ENCODE results near the gene MAPKAP1. TPM values are rescaled to one million over a fixed set of nuclear protein-coding genes. Genes with fewer than 3 reads are reported as not detected.
A peak's percentile ranks its signal among the peaks of the same experiment; 100 is the strongest.

Gene MAPKAP1
- total and polyA plus RNA-seq, 4 donors, result 44.5 to 64.0 (median 62.6) TPM

DNA sequence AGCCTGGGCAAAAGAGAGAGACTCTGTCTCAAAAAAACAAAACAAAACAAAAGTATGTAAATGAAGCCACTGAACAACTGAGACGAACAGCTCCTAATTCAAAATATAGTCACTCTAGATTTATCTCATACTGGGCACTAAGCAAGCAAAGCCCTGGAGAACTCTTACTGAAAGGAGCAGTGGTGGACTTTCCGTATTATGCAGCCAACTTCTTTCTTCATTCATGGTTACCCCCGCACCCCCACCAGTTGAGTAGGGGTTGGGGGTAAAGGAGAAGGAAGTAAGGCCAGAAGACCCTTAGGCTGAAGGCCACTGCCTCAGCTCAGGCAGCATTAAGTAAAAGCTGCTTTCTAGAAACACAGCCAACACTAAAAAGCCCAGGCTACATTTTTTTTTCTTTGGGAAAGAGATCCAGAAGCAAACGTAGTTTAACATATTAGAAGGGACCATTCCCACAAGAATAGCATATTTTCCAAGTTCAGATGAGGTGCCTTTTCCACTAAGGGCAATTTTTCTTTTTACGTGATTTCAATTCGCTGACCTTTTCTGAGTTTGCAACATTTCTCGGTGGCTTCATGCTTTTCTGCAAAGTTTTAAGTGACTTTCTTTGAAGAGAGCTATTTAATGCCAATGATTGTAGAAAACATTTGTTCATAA is 55.3 kb downstream of the MAPKAP1 start:
- Histone ChIP-seq H3K4me1 (ENCODE audit: control insufficient read depth, insufficient read depth, low read length) (peaks cover 5% of the 10 kb centered on the region), H3K27me3 (ENCODE audit: control insufficient read depth, insufficient read depth, low read length) (no peaks in the 10 kb centered on the region), H3K27ac (ENCODE audit: low read depth, low read length) (no peak overlapping the region), H3K9me3 (ENCODE audit: control insufficient read depth, insufficient read depth, low read length) (no peaks in the 10 kb centered on the region), H3K4me3 (ENCODE audit: low read depth, low read length) (no peak overlapping the region), H3K36me3 (ENCODE audit: control insufficient read depth, insufficient read depth, low read length) (no peaks in the 10 kb centered on the region)
- no CpG with 5 or more reads among the region's 7 CpGs for WGBS (ENCODE audit: insufficient coverage)
- DNase-seq (ENCODE audit: low read depth in 4 of 6, low spot score in 6 of 6), result no peak

DNA sequence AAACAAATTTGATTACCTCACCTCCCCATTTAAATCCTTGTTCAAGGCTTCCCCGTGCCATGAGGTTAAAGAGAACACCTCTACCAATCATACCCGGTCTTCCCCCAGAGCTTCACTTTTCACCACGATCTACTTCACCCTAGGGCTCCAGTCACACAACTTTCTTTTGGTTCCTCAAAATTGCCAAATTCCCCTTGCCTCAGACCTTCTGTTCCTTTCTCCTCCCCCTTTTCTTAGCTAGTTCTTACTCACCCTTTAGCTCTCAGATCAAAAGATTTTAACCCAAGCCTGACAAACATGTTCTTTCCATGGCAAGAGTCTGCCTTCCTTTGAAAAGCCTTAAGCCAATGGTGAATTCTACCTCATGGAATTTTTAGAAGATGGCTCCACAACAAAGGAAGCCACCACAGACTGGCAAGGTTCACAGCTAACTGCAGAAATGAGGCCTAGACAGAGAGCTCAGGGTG is 56.7 kb downstream of the MAPKAP1 start:
- DNase-seq (ENCODE audit: low read depth in 4 of 6, low spot score in 6 of 6), result no peak
- Histone ChIP-seq H3K36me3 (ENCODE audit: control insufficient read depth, insufficient read depth, low read length) (no peaks in the 10 kb centered on the region), H3K27ac (ENCODE audit: low read depth, low read length) (no peak overlapping the region), H3K4me3 (ENCODE audit: low read depth, low read length) (no peak overlapping the region), H3K9me3 (ENCODE audit: control insufficient read depth, insufficient read depth, low read length) (no peaks in the 10 kb centered on the region), H3K27me3 (ENCODE audit: control insufficient read depth, insufficient read depth, low read length) (no peaks in the 10 kb centered on the region), H3K4me1 (ENCODE audit: control insufficient read depth, insufficient read depth, low read length) (peaks cover 5% of the 10 kb centered on the region)
- 70% methylated on average over 3 of the region's 3 CpGs for WGBS (ENCODE audit: insufficient coverage)

DNA sequence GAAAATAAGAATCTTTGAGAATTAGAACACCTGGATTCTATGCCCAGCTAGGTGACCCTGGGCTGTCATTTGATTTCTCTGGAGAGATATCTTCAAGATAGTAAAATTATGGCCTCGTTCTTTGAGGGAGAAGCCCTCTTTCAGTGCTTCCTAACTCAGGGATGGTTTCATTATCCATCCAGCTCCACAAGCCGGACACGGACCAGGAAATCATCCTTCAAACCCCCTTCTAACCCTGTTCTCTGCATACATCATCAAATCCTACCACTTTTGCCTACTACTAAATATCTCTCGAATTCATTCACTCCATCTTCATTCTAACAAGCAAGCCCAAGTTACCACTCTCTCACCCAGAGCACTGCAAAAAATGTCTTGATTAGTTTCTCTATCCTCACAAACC is 57.2 kb downstream of the MAPKAP1 start:
- 90% methylated on average over 4 of the region's 4 CpGs for WGBS (ENCODE audit: insufficient coverage)
- no peak overlapping the region for H3K27ac ChIP-seq (ENCODE audit: low read depth, low read length)
- H3K36me3 ChIP-seq (ENCODE audit: control insufficient read depth, insufficient read depth, low read length), result no peaks in the 10 kb centered on the region
- no peaks in the 10 kb centered on the region for H3K27me3 ChIP-seq (ENCODE audit: control insufficient read depth, insufficient read depth, low read length)
- H3K4me3 ChIP-seq (ENCODE audit: low read depth, low read length), result no peak overlapping the region
- no peaks in the 10 kb centered on the region for H3K9me3 ChIP-seq (ENCODE audit: control insufficient read depth, insufficient read depth, low read length)
- peaks cover 5% of the 10 kb centered on the region for H3K4me1 ChIP-seq (ENCODE audit: control insufficient read depth, insufficient read depth, low read length)
- no peak for DNase-seq (ENCODE audit: low read depth in 4 of 6, low spot score in 6 of 6)

DNA sequence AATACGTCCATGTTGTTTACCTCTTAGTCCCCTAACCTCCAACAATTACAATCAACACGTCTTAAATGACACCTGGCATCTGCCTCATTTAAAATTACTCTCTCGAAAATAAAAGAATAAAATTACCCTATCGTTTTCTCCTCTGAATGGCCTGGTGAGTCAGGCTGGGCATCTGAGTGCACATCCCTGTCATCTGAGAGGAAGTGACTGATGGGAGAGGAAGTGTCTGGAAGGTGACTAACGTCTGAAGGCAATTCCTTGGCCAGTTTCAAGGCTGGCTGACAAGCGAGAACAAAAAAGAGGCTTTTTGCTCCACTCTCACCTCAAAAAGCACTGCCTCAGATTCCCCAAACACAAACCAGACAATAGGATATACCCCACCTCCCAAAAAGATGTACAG is 57.7 kb downstream of the MAPKAP1 start:
- Histone ChIP-seq H3K36me3 (ENCODE audit: control insufficient read depth, insufficient read depth, low read length) (no peaks in the 10 kb centered on the region), H3K27ac (ENCODE audit: low read depth, low read length) (no peak overlapping the region), H3K9me3 (ENCODE audit: control insufficient read depth, insufficient read depth, low read length) (no peaks in the 10 kb centered on the region), H3K4me3 (ENCODE audit: low read depth, low read length) (no peak overlapping the region), H3K27me3 (ENCODE audit: control insufficient read depth, insufficient read depth, low read length) (no peaks in the 10 kb centered on the region), H3K4me1 (ENCODE audit: control insufficient read depth, insufficient read depth, low read length) (peaks cover 5% of the 10 kb centered on the region)
- DNase-seq (ENCODE audit: low read depth in 4 of 6, low spot score in 6 of 6), result no peak
- WGBS (ENCODE audit: insufficient coverage), result 100% methylated on average over 1 of the region's 6 CpGs

DNA sequence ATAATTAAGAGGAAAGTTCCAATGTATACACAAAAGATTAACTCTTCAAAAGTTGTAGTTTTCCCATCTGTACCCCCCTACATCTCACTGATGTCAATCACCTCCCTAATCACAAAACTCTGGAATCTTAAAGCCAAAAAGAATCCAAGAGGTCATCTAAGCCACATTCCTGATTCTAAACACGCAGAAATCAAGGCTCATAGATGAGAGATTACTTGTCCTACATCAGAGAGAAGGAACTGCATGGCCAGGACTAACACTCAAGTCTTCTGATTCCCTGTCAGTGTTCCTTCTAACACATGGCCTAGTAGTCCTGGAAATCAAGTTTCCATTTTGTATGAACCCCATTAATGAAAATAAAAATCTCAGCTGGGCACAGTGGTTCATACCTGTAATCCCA is 58.7 kb downstream of the MAPKAP1 start:
- Histone ChIP-seq H3K27me3 (ENCODE audit: control insufficient read depth, insufficient read depth, low read length) (no peaks in the 10 kb centered on the region), H3K4me1 (ENCODE audit: control insufficient read depth, insufficient read depth, low read length) (peaks cover 5% of the 10 kb centered on the region), H3K9me3 (ENCODE audit: control insufficient read depth, insufficient read depth, low read length) (no peaks in the 10 kb centered on the region), H3K27ac (ENCODE audit: low read depth, low read length) (no peak overlapping the region), H3K36me3 (ENCODE audit: control insufficient read depth, insufficient read depth, low read length) (no peaks in the 10 kb centered on the region), H3K4me3 (ENCODE audit: low read depth, low read length) (no peak overlapping the region)
- WGBS (ENCODE audit: insufficient coverage), result 86% methylated on average over 1 of the region's 1 CpG
- no peak for DNase-seq (ENCODE audit: low read depth in 4 of 6, low spot score in 6 of 6)

DNA sequence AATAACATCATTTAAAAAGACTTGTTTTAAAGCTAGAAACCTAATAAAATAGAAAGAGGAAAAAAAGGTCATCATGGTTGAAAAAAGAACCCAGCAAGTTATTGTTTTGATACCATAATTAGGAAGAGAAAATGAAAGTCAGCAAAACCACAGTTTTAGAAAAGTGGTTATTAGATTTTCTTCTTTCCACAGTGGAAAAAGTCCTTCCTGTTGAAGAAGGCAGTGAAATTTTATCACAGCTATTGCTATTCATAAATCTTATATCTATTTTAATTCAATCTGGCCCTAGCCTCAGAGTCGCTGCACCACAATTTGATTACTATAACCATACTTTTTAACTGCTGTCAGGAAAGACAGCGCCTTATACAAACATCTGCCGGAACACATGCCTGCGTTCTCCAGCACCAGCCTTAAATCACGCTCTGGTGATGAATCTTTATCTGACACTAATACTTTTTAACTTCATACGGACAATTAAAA is 60.3 kb downstream of the MAPKAP1 start:
- no peak overlapping the region for H3K27ac ChIP-seq (ENCODE audit: low read depth, low read length)
- H3K4me1 ChIP-seq (ENCODE audit: control insufficient read depth, insufficient read depth, low read length), result peaks cover 5% of the 10 kb centered on the region
- H3K27me3 ChIP-seq (ENCODE audit: control insufficient read depth, insufficient read depth, low read length), result no peaks in the 10 kb centered on the region
- WGBS (ENCODE audit: insufficient coverage), result 72% methylated on average over 2 of the region's 6 CpGs
- DNase-seq (ENCODE audit: low read depth in 4 of 6, low spot score in 6 of 6), result peak in 1 of 6 donors; percentile 53
- H3K4me3 ChIP-seq (ENCODE audit: low read depth, low read length), result no peak overlapping the region
- H3K36me3 ChIP-seq (ENCODE audit: control insufficient read depth, insufficient read depth, low read length), result no peaks in the 10 kb centered on the region
- no peaks in the 10 kb centered on the region for H3K9me3 ChIP-seq (ENCODE audit: control insufficient read depth, insufficient read depth, low read length)

DNA sequence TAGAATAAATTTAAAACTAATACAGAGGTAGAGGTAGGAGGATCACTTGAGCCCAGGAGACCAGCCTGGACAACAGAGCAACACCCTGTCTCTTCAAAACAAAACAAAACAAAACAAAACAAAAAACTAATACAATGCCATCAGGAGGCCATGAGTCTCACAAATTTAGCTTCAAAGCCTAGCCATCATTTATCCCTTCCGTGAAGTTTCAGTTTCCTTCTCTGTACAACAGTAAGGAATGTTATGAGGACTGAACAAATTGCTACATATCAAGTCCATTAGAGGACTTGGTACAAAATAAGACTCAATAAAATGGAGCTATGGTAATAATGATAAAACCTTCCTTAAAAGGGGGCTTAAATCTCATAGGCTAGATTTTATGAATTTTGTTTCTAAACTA is 60.8 kb downstream of the MAPKAP1 start:
- peaks cover 3% of the 10 kb centered on the region for H3K4me1 ChIP-seq (ENCODE audit: control insufficient read depth, insufficient read depth, low read length)
- no peak overlapping the region for H3K4me3 ChIP-seq (ENCODE audit: low read depth, low read length)
- no CpG with 5 or more reads among the region's 1 CpG for WGBS (ENCODE audit: insufficient coverage)
- H3K27ac ChIP-seq (ENCODE audit: low read depth, low read length), result no peak overlapping the region
- H3K27me3 ChIP-seq (ENCODE audit: control insufficient read depth, insufficient read depth, low read length), result no peaks in the 10 kb centered on the region
- no peaks in the 10 kb centered on the region for H3K36me3 ChIP-seq (ENCODE audit: control insufficient read depth, insufficient read depth, low read length)
- no peaks in the 10 kb centered on the region for H3K9me3 ChIP-seq (ENCODE audit: control insufficient read depth, insufficient read depth, low read length)
- no peak for DNase-seq (ENCODE audit: low read depth in 4 of 6, low spot score in 6 of 6)

DNA sequence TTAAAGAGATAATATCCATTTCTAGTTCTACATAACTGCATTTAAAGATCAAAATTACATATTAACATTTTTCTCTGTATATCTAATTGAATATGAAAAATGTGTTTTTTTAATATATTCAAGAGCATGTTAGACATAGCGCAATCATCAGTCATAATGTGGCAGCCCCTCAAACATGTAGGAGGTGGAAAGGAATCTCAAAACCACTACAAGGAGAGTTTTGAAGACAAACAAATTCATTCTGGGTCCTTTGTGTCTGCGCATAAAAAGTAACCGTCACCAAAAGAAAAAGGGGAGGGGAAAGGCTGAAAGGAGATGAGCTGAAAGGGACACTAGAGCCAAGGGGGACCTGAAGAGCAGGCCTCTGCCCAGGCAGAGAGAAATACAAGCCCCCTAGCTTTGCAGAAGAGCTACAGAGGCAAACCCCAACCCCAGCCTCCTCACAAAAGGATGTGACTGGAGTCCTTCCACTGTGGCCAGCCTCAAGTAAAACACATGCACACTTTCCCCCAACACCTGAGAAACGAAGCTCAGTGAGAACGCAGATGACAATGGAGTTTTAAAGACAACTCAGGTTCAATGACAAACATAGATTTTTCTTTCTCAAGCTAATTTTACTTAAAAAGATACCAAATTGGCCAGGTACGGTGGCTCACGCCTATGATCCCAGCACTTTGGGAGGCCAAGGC is 62.0 kb downstream of the MAPKAP1 start:
- Histone ChIP-seq H3K27ac (ENCODE audit: low read depth, low read length) (no peak overlapping the region), H3K4me1 (ENCODE audit: control insufficient read depth, insufficient read depth, low read length) (no peaks in the 10 kb centered on the region), H3K36me3 (ENCODE audit: control insufficient read depth, insufficient read depth, low read length) (no peaks in the 10 kb centered on the region), H3K9me3 (ENCODE audit: control insufficient read depth, insufficient read depth, low read length) (no peaks in the 10 kb centered on the region), H3K27me3 (ENCODE audit: control insufficient read depth, insufficient read depth, low read length) (no peaks in the 10 kb centered on the region), H3K4me3 (ENCODE audit: low read depth, low read length) (no peak overlapping the region)
- DNase-seq (ENCODE audit: low read depth in 4 of 6, low spot score in 6 of 6), result no peak
- WGBS (ENCODE audit: insufficient coverage), result 86% methylated on average over 6 of the region's 7 CpGs

DNA sequence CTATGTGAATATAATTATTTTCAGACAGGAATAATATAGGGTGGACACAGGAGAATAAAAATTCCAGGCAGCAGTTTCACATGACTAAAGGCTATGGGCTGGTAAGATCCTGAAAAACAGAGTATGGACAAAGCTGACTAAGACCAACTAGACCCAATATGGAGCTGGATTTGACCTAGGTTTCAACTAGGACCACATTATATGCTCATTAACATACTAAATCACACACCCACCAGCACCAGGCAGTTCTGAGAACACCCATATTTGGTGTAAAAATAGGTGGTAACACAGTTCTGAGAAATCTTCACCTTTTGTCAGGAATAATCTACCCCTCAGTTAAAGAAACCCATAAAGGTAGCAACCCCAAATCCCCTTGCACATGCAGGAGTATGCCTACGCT is 64.7 kb downstream of the MAPKAP1 start:
- H3K4me3 ChIP-seq (ENCODE audit: low read depth, low read length), result no peak overlapping the region
- no peaks in the 10 kb centered on the region for H3K27me3 ChIP-seq (ENCODE audit: control insufficient read depth, insufficient read depth, low read length)
- peaks cover 4% of the 10 kb centered on the region for H3K4me1 ChIP-seq (ENCODE audit: control insufficient read depth, insufficient read depth, low read length)
- no peak overlapping the region for H3K27ac ChIP-seq (ENCODE audit: low read depth, low read length)
- no peak for DNase-seq (ENCODE audit: low read depth in 4 of 6, low spot score in 6 of 6)
- H3K36me3 ChIP-seq (ENCODE audit: control insufficient read depth, insufficient read depth, low read length), result no peaks in the 10 kb centered on the region
- H3K9me3 ChIP-seq (ENCODE audit: control insufficient read depth, insufficient read depth, low read length), result no peaks in the 10 kb centered on the region
- 100% methylated on average over 1 of the region's 1 CpG for WGBS (ENCODE audit: insufficient coverage)

DNA sequence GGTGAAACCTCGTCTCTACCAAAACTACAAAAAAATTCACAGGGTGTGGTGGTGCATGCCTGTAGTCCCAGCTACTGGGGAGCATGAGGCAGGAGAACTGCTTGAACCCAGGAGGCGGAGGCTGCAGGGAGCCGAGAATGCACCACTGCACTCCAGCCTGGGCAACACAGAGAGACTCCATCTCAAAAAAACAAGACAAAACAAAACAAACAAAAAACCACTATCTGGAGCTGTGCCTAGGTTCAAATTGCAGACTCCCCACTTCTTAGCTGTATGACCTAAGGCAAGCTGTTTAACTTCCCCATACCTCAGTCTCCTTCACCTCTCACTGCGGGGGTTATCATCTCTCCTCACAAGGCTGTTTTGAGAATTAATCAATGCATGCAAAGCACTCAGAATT is 68.0 kb downstream of the MAPKAP1 start:
- no peak overlapping the region for H3K27ac ChIP-seq (ENCODE audit: low read depth, low read length)
- no peaks in the 10 kb centered on the region for H3K9me3 ChIP-seq (ENCODE audit: control insufficient read depth, insufficient read depth, low read length)
- peaks cover 4% of the 10 kb centered on the region for H3K4me1 ChIP-seq (ENCODE audit: control insufficient read depth, insufficient read depth, low read length)
- no peak for DNase-seq (ENCODE audit: low read depth in 4 of 6, low spot score in 6 of 6)
- no CpG with 5 or more reads among the region's 4 CpGs for WGBS (ENCODE audit: insufficient coverage)
- no peaks in the 10 kb centered on the region for H3K27me3 ChIP-seq (ENCODE audit: control insufficient read depth, insufficient read depth, low read length)
- no peaks in the 10 kb centered on the region for H3K36me3 ChIP-seq (ENCODE audit: control insufficient read depth, insufficient read depth, low read length)
- no peak overlapping the region for H3K4me3 ChIP-seq (ENCODE audit: low read depth, low read length)

All from spinal cord (tissue), 10 donors.